Measurements from ENCODE around the gene PAX7.

- TF ChIP-seq, protein P1, sequence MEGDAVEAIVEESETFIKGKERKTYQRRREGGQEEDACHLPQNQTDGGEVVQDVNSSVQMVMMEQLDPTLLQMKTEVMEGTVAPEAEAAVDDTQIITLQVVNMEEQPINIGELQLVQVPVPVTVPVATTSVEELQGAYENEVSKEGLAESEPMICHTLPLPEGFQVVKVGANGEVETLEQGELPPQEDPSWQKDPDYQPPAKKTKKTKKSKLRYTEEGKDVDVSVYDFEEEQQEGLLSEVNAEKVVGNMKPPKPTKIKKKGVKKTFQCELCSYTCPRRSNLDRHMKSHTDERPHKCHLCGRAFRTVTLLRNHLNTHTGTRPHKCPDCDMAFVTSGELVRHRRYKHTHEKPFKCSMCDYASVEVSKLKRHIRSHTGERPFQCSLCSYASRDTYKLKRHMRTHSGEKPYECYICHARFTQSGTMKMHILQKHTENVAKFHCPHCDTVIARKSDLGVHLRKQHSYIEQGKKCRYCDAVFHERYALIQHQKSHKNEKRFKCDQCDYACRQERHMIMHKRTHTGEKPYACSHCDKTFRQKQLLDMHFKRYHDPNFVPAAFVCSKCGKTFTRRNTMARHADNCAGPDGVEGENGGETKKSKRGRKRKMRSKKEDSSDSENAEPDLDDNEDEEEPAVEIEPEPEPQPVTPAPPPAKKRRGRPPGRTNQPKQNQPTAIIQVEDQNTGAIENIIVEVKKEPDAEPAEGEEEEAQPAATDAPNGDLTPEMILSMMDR (IDR thresholded peaks at IDR 0.05) = no peak
- no peak for TF ChIP-seq ZFX (IDR thresholded peaks at IDR 0.05; ENCODE audit: borderline replicate concordance)
These were observed 18.6 kb upstream of the PAX7 start for GRCh38 chr1:18612073-18612472.
